Activated T-cell treated with anti-CD3 and anti-CD28 coated beads, Interleukin-2, amount 50 U/mL, for 1 hour (primary cell): Measurements from ENCODE around the gene NCOR2.
A peak's percentile ranks its signal among the peaks of the same experiment; 100 is the strongest.

ENCODE experiments used
- DNase-seq: peaks from one replicate; pipeline ENCODE4 v3.0.0-alpha.2; 2020

NCOR2 gene

DNA sequence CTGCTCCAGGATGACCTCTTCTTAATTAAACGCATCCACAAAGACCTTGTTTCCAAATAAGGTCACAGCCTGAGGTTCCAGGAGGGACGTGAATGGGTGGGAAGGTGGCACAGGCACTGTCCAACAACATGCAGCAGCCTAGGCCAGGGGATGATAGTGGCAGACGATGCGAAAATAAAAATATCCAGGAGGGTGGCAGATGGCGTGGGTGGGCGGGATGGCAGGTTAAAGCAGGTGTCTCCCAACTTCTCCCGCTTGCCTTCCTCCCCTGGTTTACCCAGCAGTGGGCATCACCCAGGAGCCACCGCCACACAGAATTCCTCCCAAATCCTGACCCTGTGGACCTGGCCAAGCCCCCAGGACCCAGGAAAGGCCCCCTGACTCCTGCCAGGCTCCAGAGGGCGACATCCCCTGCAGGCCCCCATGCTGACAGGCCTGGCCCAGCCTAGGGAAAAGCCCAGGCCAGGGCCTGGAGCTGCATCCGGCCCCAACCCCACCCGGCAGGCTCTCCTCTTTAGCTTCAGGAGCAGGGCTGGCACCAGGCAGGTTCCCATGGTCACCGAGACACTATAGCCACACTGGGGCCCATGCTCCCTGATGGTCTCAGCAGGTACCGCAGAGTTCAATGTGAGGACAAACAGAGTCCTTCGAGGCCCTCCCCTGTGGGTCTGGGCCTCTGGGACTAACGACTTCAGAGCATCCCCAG lies 9.7 kb downstream of the NCOR2 start:
- no peak for DNase-seq

DNA sequence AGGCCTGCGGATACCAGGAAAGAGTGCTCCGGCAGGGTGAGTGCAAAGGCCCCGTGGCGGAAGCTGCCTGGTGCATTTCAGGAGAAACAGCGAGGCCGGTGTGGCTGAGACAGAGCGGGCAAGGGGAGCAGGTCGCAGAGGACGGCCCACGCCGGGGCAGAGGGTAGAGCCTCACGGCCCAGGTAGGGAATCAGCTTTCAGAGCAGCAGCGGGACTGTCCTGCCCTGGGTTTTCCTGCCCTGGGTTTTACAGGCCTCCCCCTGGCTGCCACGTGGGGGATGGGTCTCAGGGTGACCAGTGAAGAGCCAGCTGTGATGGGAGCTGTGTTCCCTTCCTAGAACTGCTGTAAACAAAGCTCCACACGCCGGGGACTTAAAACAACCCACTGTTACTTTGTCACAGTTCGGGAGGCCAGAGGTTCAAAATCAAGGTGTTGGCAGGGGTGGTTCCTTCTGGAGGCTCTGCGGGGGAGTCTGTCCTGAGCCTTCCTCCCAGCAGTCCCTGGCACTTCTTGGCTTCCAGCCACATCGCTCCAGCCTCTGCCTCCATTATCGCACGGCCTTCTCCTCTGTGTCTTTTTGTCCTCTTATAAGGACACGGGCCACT lies 10.4 kb downstream of the NCOR2 start:
- DNase-seq: no peak

GRCh38 chr12:124556074-124556466 lies 11.3 kb downstream of the NCOR2 start:
- DNase-seq: no peak

DNA sequence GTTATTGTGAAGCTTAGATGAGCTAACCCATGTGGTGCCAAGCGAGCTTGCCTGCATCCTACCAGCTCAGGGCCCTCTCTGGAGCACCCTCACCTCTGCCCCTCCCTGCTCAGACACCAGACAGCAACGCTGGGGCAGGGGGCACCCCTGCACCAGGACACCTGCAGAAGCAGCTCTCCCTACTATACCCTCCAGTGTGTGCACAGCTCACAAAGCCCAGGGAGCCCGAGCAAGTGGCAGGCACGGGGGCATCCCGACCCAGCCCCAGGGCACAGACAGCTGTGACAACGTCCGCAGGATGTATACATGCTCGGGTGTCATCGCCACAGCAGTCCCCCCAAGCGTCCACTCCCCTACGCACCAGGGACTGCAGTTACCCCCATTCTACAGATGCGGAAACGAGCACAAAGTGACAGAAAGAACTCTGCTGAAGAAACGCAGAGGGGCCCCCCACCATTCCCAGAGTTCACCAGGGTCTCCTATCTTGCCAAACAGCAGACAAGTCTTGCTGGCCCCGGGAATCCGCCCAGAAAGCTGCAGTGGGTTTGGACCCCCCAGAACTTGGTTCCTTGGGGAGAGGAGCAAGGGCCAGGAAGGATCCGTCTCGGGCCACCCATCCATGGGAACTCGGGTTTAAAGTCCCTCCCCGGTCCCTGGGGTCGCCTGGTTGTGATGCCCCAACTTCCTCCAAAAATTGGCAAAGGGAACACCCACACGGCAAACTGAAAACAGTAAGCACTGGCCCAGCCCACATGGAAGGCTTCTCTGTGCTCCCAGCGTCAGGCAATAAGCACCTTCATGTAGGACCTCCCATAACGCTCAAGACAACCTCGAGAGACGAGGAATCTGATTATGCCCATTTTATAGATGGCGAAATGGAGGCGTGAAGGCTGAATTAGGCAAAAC lies 12.0 kb downstream of the NCOR2 start:
- DNase-seq: no peak

GRCh38 chr12:124554429-124555029 lies 12.9 kb downstream of the NCOR2 start:
- DNase-seq: no peak

DNA sequence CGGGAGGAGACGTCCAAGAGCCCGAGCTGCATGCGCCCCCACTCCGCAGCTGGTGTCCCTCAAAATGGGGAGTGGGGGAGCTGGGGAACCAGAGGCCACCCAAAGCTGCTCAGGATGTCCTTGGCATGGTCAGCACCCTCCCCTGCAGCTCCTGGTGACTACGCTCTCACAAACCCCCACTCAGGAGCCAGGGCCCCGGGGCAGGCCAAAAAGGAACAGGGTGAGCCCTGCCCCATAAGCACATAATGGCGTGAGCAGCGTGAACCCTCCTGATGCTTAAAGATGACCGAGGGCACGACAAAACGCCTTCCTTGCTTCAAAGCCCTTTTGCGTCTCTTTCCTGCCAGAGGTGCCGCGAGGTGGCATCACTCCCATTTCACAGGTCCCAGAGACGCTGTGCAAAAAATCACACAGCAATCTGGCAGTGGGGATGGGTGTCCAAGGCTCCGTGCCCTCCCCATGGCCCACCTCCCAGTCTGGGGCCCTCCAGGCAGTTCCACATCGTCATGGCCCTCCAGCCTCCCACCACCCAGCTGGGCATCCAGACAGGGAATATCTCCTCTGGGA lies 13.5 kb downstream of the NCOR2 start:
- peak; percentile 36 for DNase-seq

- no peak for DNase-seq
Measured at GRCh38 chr12:124551268-124552144, 15.9 kb downstream of the NCOR2 start.

GRCh38 chr12:124550123-124551089 lies 17.0 kb downstream of the NCOR2 start:
- DNase-seq: no peak

DNA sequence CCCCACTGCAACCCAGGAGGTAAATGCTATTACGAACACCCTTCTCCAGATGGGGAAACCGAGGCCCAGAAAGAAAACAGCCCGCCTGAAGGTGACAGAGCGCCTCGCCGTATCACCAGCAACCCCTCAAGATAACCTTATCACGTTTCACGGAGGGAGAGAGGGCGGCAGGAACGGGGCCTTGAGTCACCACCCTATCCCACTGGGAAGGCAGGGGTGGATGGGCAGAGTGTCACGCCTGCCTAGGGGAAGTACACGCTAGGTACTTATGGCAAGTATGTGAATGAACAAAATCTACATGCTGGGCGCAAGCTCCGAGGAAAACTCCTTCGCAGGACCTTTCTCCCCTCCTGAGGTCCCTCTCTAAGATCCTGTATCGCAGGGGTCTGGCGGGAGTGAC lies 17.8 kb downstream of the NCOR2 start:
- no peak for DNase-seq

- no peak for DNase-seq
Measured at GRCh38 chr12:124548854-124549378, 18.5 kb downstream of the NCOR2 start.

- DNase-seq: no peak
Measured at GRCh38 chr12:124547626-124548025, 19.8 kb downstream of the NCOR2 start.

GRCh38 chr12:124545508-124546418 lies 21.6 kb downstream of the NCOR2 start:
- peak; percentile 35 for DNase-seq

DNA sequence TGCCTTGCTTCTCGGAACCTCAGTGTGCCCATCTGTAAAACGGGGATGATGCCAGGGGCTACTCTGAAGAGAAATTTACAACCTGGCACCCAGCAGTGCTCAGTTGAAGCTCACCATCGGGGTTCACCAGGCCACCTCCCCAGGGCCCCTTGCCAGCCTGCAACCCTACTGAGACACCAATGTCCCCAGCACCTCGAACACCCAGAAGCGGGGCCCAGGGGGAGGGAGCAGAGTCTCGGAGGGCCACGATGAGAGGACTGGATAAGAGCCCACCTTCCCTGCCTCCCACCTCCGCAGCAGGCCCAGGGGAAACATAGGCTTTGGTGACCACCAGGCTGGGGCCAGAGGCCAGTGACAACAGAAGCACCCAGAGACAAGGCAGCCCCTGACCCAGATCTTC lies 22.4 kb downstream of the NCOR2 start:
- DNase-seq: no peak

DNA sequence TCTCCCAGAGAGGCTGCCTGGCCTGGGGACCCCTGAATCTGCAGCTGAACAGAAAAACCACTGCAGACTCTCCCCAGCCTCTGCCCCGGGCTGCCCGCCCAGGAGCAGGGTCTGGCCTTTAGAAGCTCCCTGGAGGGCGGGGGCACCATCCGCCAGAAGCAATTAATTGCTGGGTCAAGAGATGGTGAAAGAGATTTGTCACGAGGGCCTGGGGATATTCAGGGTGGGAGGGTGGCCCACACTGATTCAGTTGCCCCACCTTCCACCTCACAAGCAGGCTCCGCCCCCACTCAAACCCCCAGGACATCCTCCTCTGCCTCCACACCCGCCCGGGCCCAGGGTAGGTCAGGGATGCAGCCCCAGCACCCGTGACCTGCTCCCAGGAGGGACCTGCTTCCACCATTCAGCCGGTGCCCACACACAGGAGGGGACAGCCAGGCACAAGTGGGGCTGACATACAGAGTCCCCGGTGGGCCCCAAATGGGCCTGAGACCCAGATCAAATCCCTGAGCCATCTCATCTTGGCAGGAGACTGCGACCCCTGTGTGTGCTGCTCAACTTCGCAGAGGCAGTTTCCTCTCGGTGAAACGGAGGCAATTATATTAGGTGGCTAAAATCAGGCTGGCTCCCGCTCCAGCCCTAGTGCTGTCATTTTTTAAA lies 23.0 kb downstream of the NCOR2 start:
- DNase-seq: no peak

DNA sequence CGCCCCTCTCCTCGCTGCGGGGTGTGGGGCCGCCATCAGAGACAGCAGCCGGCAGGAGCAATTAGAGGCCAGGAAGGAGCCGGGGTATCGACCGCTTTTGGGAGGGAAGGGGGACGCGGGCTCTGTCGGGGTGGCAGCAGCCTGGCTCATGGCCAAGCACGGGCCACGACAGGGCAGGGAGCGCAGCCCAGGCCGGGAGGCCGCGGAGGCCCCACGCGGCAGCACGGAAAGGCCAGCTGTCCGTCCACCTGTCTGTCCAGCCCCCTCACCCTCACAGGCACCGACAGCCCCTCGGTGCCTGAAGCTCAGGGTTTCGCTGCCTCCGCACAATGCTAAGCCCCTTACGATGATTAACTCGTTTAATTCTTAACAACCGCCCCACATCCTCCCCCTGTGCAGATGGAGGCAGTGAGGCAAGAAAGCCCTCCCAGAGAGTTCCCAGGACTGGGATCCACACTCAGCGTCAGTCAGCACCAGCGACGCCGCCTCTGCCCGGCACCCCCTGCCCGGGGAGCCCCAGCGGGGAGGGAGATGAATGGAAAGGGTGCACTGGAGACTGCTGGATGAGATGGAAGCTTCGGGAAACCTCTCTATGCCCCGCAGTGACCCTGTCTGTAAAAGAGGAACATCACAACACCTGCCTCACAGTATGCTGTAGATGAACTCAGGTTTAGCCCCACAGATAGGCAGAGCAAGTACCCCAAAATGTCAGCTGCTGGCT lies 23.7 kb downstream of the NCOR2 start:
- no peak for DNase-seq

DNA sequence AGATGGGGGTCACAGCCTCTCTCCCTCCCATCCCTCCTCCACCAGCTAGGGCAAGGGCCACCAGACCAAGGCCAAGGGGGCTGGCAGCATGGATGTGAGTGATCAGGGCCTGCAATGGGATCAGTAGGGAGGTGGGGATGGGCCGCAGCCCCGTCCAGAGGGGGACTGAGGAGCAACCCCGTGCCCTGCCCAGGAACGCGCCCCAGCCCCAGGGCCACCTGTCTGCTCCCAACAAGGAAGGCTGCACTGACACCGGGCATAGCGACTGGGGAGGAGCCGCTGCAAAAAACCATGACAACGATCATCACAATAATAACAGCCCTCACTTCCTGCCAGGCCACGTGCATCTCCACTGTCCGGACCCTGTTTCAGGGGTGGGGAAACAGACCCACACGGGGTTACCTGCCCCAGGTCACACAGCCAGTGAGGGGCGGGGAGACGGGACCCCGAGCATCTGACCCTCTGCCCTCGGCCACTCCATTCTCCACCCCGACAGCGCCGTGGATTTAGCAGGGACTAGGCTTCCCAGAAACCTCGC lies 24.3 kb downstream of the NCOR2 start:
- DNase-seq: no peak

GRCh38 chr12:124542021-124542949 lies 25.1 kb downstream of the NCOR2 start:
- DNase-seq: no peak
